Small intestine (tissue), 7 donors: ENCODE data around the gene TDP1. TPM values are rescaled to one million over a fixed set of nuclear protein-coding genes. Genes with fewer than 3 reads are reported as not detected.
"Not testable (repeated sequence)": the region's sequence is repeated elsewhere in the genome, so short reads cannot be mapped to it uniquely, and the experiment has no call there.

Experiments used
- DNase-seq, 2 donors: peaks; one replicate each; pipeline versions ENCODE4 v3.0.0 to v3.0.0-alpha.2; 2013
- FAIRE-seq: peaks from 2 replicates; lab custom pipeline; 2012; peaks lifted over from hg19 to GRCh38; lab: Jason Lieb, UNC
- H3K27ac ChIP-seq, 3 donors: one replicate each; pipeline ENCODE4 v1.5.1; 2013; ENCODE audit warnings: low read length in 2 of 3, mild to moderate bottlenecking in 2 of 3, control low read depth in 1 of 3, inconsistent platforms in 1 of 3, low read depth in 1 of 3, moderate library complexity in 1 of 3
- H3K27me3 ChIP-seq, 3 donors: one replicate each; pipeline ENCODE4 v1.6.1; 2013; ENCODE audit warnings: low read length in 3 of 3, inconsistent platforms in 1 of 3; ENCODE audit not compliant: control insufficient read depth in 3 of 3, insufficient read depth in 3 of 3
- H3K36me3 ChIP-seq, 3 donors: one replicate each; pipeline ENCODE4 v1.6.1; 2013; ENCODE audit warnings: low read length in 3 of 3, inconsistent platforms in 1 of 3, low read depth in 1 of 3, mild to moderate bottlenecking in 1 of 3, moderate library complexity in 1 of 3; ENCODE audit not compliant: control insufficient read depth in 3 of 3, insufficient read depth in 2 of 3
- H3K4me1 ChIP-seq, 3 donors: one replicate each; pipeline ENCODE4 v1.6.1; 2013; ENCODE audit warnings: low read length in 2 of 3, inconsistent platforms in 1 of 3, low read depth in 1 of 3, mild to moderate bottlenecking in 1 of 3, moderate library complexity in 1 of 3; ENCODE audit not compliant: control insufficient read depth in 3 of 3, insufficient read depth in 2 of 3
- H3K4me3 ChIP-seq, 3 donors: one replicate each; pipeline ENCODE4 v1.5.1; 2013; ENCODE audit warnings: low read length in 3 of 3, control low read depth in 1 of 3, inconsistent platforms in 1 of 3, low read depth in 1 of 3, mild to moderate bottlenecking in 1 of 3, moderate library complexity in 1 of 3
- H3K9me3 ChIP-seq, 2 donors: one replicate each; pipeline ENCODE4 v1.6.1; 2013; ENCODE audit warnings: low read depth in 1 of 2, low read length in 1 of 2; ENCODE audit not compliant: control insufficient read depth in 2 of 2, insufficient read depth in 1 of 2
- WGBS, 3 donors: extraction: QIAGEN DNeasy Blood & Tissue Kit; methylation state at CpG; one replicate each; pipeline ENCODE4 v1.1.7; 2013; 5-methylcytosine and 5-hydroxymethylcytosine counted together
- polyA plus RNA-seq, 4 donors: library from polyadenylated mRNA; stranded (reverse) in 3 of 4; unstranded in 1 of 4; fragments of 200-250 nt in 3 of 4; fragments of 120-200 nt in 1 of 4; gene quantifications; one replicate each; pipeline versions ENCODE4 v1.2.1 to v1.2.3, GENCODE V29; 2013
- donor health status: healthy with polysubstance abuse.
- donor health status: control.
- donor health status: control.
- donor health status: Bipolar disorder and iron deficiency.
- donor health status: healthy.

TDP1 gene
- polyA plus RNA-seq, 4 donors, result 2.5 to 18.3 (median 6.6) TPM

DNA sequence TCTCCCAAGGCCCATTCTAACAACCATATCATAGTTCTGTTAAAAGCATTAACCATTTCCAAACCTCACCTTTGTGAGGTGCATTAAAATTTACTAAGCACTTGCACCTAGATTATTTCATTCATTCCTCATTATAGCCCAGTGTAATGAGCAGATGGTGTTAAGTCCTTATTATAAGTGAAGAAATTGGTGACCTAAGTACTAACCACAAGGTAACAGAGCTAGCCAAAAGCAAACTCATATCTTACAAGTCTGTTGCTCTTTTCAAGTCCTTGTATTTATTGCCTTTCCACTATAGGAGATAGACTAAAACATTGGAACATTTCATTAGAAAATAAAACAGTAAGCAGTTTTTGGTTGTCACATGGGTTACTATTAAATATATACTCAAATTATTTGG lies 49.7 kb downstream of the TDP1 start:
- FAIRE-seq (no peak), DNase-seq (no peak)
- peaks cover 2 to 6% (median 3%) of the 10 kb centered on the region in 3 donors for H3K36me3 ChIP-seq

GRCh38 chr14:90005939-90006530 lies 50.3 kb downstream of the TDP1 start:
- H3K4me3 ChIP-seq, result no peak overlapping the region
- 96 to 99% (median 99%) methylated on average over 3 of the region's 3 CpGs for WGBS, 3 donors
- H3K27ac ChIP-seq, result no peak overlapping the region
- DNase-seq (no peak), FAIRE-seq (no peak)
- no peaks in the 10 kb centered on the region for H3K4me1 ChIP-seq
- H3K9me3 ChIP-seq, result no peaks in the 10 kb centered on the region
- H3K27me3 ChIP-seq, result no peaks in the 10 kb centered on the region
- peaks cover 2 to 8% (median 3%) of the 10 kb centered on the region in 3 donors for H3K36me3 ChIP-seq

More for the DNA sequence above, 49.7 kb downstream of the TDP1 start:
- Histone ChIP-seq H3K27me3 (no peaks in the 10 kb centered on the region), H3K4me3 (no peak overlapping the region), H3K27ac (no peak overlapping the region), H3K9me3 (no peaks in the 10 kb centered on the region), H3K4me1 (no peaks in the 10 kb centered on the region)

DNA sequence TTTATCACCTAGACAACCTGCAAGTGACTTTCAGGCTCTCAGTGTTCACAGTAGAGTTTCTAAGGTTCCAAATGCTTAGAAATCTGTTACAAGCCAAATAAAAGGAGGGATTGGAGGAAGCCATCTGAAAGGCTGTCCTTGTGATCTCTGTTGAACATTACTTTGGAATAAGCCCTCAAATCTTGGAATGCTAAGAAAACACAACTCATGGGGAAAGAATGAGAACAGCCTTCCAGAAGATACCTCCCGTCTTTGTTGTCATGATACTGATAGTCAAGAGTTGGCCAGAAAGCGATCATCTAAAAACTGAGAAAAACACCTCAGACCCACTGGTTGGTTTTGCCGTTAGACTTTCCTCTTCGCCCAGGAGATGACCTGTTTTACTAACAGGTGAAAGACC lies 61.6 kb downstream of the TDP1 start:
- Histone ChIP-seq H3K4me1 (no peaks in the 10 kb centered on the region), H3K36me3 (peaks cover 2 to 33% (median 2%) of the 10 kb centered on the region in 3 donors), H3K9me3 (peaks cover 0 to 10% of the 10 kb centered on the region in 2 donors), H3K27me3 (no peaks in the 10 kb centered on the region), H3K4me3 (no peak overlapping the region), H3K27ac (no peak overlapping the region)
- DNase-seq (no peak), FAIRE-seq (no peak)
- 95 to 97% (median 96%) methylated on average over 4 of the region's 4 CpGs for WGBS, 3 donors

GRCh38 chr14:90019824-90020523 lies 64.2 kb downstream of the TDP1 start:
- 83 to 89% (median 89%) methylated on average over 10 to 11 of the region's 11 CpGs for WGBS, 3 donors

DNA sequence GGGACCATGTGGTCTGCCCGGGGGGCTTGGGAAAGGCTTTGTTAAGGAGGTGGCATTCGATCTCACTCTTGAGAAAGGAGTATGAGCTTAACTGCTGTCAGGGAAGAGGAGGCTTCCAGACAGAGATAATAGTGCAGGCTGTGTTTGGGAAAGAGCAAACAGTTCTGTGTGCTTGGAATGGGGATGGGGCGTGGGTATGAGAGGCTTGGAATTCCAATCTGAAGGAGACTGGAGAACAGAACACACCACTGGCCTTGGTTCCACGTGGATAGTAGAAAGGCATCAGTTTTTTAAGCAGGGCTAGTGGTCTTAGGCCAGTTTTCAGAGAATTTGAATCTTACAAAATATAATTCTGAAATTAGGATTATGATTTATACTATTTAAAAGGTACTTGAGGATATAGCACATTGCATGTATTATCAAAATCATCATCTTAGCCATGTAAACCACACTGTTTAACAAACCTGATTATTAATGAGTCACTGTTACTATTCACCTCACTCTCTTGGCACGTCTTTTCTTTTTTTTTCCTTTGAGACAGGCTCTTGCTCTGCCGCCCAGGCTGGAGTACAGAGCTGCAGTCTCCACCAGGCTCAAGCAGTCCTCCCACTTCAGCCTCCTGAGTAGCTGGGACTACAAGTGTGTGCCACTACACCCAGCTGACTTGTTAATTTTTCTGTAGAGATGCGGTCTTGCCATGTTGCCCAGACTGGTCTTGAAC lies 67.6 kb downstream of the TDP1 start:
- WGBS, 3 donors, result 85 to 91% (median 89%) methylated on average over 7 of the region's 7 CpGs
- no peak overlapping the region for H3K27ac ChIP-seq
- H3K4me3 ChIP-seq, result no peak overlapping the region
- no peaks in the 10 kb centered on the region for H3K27me3 ChIP-seq
- no peaks in the 10 kb centered on the region for H3K9me3 ChIP-seq
- no peaks in the 10 kb centered on the region for H3K4me1 ChIP-seq
- DNase-seq (no peak), FAIRE-seq (no peak)
- peaks cover 0 to 46% (median 5%) of the 10 kb centered on the region in 3 donors for H3K36me3 ChIP-seq

More at GRCh38 chr14:90019824-90020523, 64.2 kb downstream of the TDP1 start:
- Histone ChIP-seq H3K4me3 (no peak overlapping the region), H3K27ac (no peak overlapping the region), H3K9me3 (no peaks in the 10 kb centered on the region), H3K27me3 (no peaks in the 10 kb centered on the region), H3K4me1 (no peaks in the 10 kb centered on the region), H3K36me3 (peaks cover 2 to 43% (median 2%) of the 10 kb centered on the region in 3 donors)
- no peak for DNase-seq
- FAIRE-seq, result no peak

GRCh38 chr14:90024910-90025309 lies 69.2 kb downstream of the TDP1 start:
- FAIRE-seq (no peak), DNase-seq (no peak)
- Histone ChIP-seq H3K9me3 (no peaks in the 10 kb centered on the region), H3K27me3 (no peaks in the 10 kb centered on the region), H3K36me3 (peaks cover 0 to 39% (median 3%) of the 10 kb centered on the region in 3 donors), H3K4me1 (no peaks in the 10 kb centered on the region), H3K4me3 (no peak overlapping the region), H3K27ac (no peak overlapping the region)
- WGBS, 3 donors, result 93 to 98% (median 98%) methylated on average over 3 of the region's 3 CpGs

DNA sequence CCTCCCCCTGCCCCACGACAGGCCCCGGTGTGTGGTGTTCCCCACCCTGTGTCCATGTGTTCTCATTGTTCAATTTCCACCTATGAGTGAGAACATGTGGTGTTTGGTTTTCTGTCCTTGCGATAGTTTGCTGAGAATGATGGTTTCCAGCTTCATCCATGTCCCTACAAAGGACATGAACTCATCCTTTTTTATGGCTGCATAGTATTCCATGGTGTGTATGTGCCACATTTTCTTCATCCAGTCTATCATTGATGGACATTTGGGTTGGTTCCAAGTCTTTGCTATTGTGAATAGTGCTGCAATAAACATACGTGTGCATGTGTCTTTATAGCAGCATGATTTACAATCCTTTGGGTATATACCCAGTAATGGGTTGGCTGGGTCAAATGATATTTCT lies 70.9 kb downstream of the TDP1 start:
- H3K36me3 ChIP-seq, result peaks cover 0 to 41% (median 3%) of the 10 kb centered on the region in 3 donors
- H3K4me3 ChIP-seq, H3K4me1 ChIP-seq, FAIRE-seq, H3K9me3 ChIP-seq, H3K27me3 ChIP-seq, DNase-seq, H3K27ac ChIP-seq: not testable (repeated sequence)
- 85 to 99% (median 94%) methylated on average over 4 of the region's 4 CpGs for WGBS, 3 donors

DNA sequence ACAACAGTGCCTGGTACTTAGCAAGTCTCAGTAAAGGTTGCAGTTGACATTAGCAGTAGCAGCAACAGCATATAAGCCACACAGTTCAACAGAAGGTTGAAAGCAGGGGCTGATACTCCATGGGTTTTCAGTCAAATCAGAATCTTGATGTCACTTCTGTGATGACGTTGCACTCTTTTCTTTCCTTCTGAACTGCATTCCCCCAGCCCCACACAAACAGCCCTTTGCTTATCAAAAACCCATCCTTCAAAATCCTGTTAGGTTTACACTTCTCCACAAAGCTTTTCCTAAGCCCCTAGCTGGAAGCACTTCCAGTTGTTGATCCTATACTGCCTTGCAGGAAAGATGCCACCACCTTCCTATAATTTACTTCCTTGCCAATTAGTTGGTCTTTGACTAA lies 72.1 kb downstream of the TDP1 start:
- Histone ChIP-seq H3K9me3 (no peaks in the 10 kb centered on the region), H3K27ac (no peak overlapping the region), H3K4me1 (no peaks in the 10 kb centered on the region), H3K27me3 (no peaks in the 10 kb centered on the region), H3K4me3 (no peak overlapping the region), H3K36me3 (peaks cover 0 to 34% (median 3%) of the 10 kb centered on the region in 3 donors)
- WGBS, 3 donors, result 64 to 100% (median 85%) methylated on average over 1 of the region's 1 CpG
- no peak for DNase-seq
- no peak for FAIRE-seq
